Muscle layer of duodenum (tissue), 2 donors: ENCODE data around the gene EDARADD.
A peak's percentile ranks its signal among the peaks of the same experiment; 100 is the strongest.
"Not testable (repeated sequence)": the region's sequence is repeated elsewhere in the genome, so short reads cannot be mapped to it uniquely, and the experiment has no call there.

Experiments
- H3K27ac ChIP-seq: one replicate; pipeline ENCODE4 v1.7.0; 2013; ENCODE audit warnings: mild to moderate bottlenecking, low read length
- H3K27me3 ChIP-seq: one replicate; pipeline ENCODE4 v1.7.0; 2013; ENCODE audit warnings: low read depth, mild to moderate bottlenecking, control low read depth, low read length
- H3K36me3 ChIP-seq, 2 donors: one replicate each; pipeline ENCODE4 v1.7.0; 2013; ENCODE audit warnings: low read length in 2 of 2, control low read depth in 1 of 2, mild to moderate bottlenecking in 1 of 2; ENCODE audit not compliant: insufficient read depth in 2 of 2, control insufficient read depth in 1 of 2
- H3K4me1 ChIP-seq, 2 donors: one replicate each; pipeline ENCODE4 v1.7.0; 2013; ENCODE audit warnings: low read length in 2 of 2, mild to moderate bottlenecking in 2 of 2, control low read depth in 1 of 2, moderate library complexity in 1 of 2; ENCODE audit not compliant: insufficient read depth in 2 of 2, control insufficient read depth in 1 of 2
- H3K4me3 ChIP-seq, 2 donors: one replicate each; pipeline ENCODE4 v1.7.0; 2013; ENCODE audit warnings: low read length in 2 of 2, low read depth in 1 of 2, mild to moderate bottlenecking in 1 of 2
- H3K9me3 ChIP-seq, 2 donors: one replicate each; pipeline ENCODE4 v1.7.0; 2013; ENCODE audit warnings: low read length in 2 of 2, control low read depth in 1 of 2, mild to moderate bottlenecking in 1 of 2; ENCODE audit not compliant: control insufficient read depth in 1 of 2
- donor health status: healthy.

Gene EDARADD

GRCh38 chr1:236492378-236492777 is 98.3 kb downstream of the EDARADD start:
- H3K9me3 ChIP-seq: no peaks in the 10 kb centered on the region
- H3K27ac ChIP-seq: no peak overlapping the region
- H3K4me3 ChIP-seq: no peak overlapping the region
- H3K36me3 ChIP-seq: no peaks in the 10 kb centered on the region
- no peaks in the 10 kb centered on the region for H3K27me3 ChIP-seq
- H3K4me1 ChIP-seq: no peaks in the 10 kb centered on the region

- Histone ChIP-seq H3K27me3 (no peaks in the 10 kb centered on the region), H3K4me1 (no peaks in the 10 kb centered on the region), H3K27ac (no peak overlapping the region), H3K9me3 (no peaks in the 10 kb centered on the region), H3K36me3 (no peaks in the 10 kb centered on the region), H3K4me3 (no peak overlapping the region)
Observed at GRCh38 chr1:236494082-236494481, 100.0 kb downstream of the EDARADD start.

GRCh38 chr1:236494586-236495466 is 100.7 kb downstream of the EDARADD start:
- Histone ChIP-seq H3K4me1 (no peaks in the 10 kb centered on the region), H3K36me3 (no peaks in the 10 kb centered on the region), H3K9me3 (no peaks in the 10 kb centered on the region), H3K27ac (no peak overlapping the region), H3K4me3 (no peak overlapping the region), H3K27me3 (no peaks in the 10 kb centered on the region)

- no peaks in the 10 kb centered on the region for H3K9me3 ChIP-seq
- no peak overlapping the region for H3K27ac ChIP-seq
- H3K4me3 ChIP-seq: no peak overlapping the region
- no peaks in the 10 kb centered on the region for H3K27me3 ChIP-seq
- no peaks in the 10 kb centered on the region for H3K4me1 ChIP-seq
- H3K36me3 ChIP-seq: no peaks in the 10 kb centered on the region
Observed at GRCh38 chr1:236495467-236496112, 101.5 kb downstream of the EDARADD start.

GRCh38 chr1:236497908-236498307 is 103.8 kb downstream of the EDARADD start:
- H3K9me3 ChIP-seq: no peaks in the 10 kb centered on the region
- H3K4me1 ChIP-seq: peaks cover 0 to 5% of the 10 kb centered on the region in 2 donors
- no peak overlapping the region for H3K27ac ChIP-seq
- H3K4me3 ChIP-seq: no peak overlapping the region
- H3K36me3 ChIP-seq: no peaks in the 10 kb centered on the region
- no peaks in the 10 kb centered on the region for H3K27me3 ChIP-seq

GRCh38 chr1:236501093-236501492 is 107.0 kb downstream of the EDARADD start:
- no peaks in the 10 kb centered on the region for H3K27me3 ChIP-seq
- H3K36me3 ChIP-seq: no peaks in the 10 kb centered on the region
- no peaks in the 10 kb centered on the region for H3K9me3 ChIP-seq
- no peak overlapping the region for H3K27ac ChIP-seq
- no peak overlapping the region for H3K4me3 ChIP-seq
- peaks cover 0 to 10% of the 10 kb centered on the region in 2 donors for H3K4me1 ChIP-seq

- Histone ChIP-seq H3K9me3 (no peaks in the 10 kb centered on the region), H3K4me3 (peak overlapping the region in 1 of 2 donors; percentile 49), H3K4me1 (peaks cover 0 to 10% of the 10 kb centered on the region in 2 donors), H3K27ac (no peak overlapping the region), H3K36me3 (no peaks in the 10 kb centered on the region), H3K27me3 (no peaks in the 10 kb centered on the region)
Observed at GRCh38 chr1:236502579-236502971, 108.5 kb downstream of the EDARADD start.

- Histone ChIP-seq H3K36me3 (no peaks in the 10 kb centered on the region), H3K9me3 (no peaks in the 10 kb centered on the region), H3K4me1 (peaks cover 0 to 10% of the 10 kb centered on the region in 2 donors), H3K27me3 (no peaks in the 10 kb centered on the region), H3K27ac (no peak overlapping the region), H3K4me3 (peak overlapping the region; percentile 34 to 49)
Observed at GRCh38 chr1:236502972-236503639, 109.0 kb downstream of the EDARADD start.

GRCh38 chr1:236504338-236504737 is 110.3 kb downstream of the EDARADD start:
- H3K9me3 ChIP-seq, H3K27ac ChIP-seq, H3K4me1 ChIP-seq, H3K4me3 ChIP-seq, H3K27me3 ChIP-seq, H3K36me3 ChIP-seq: not testable (repeated sequence)

- H3K27me3 ChIP-seq: no peaks in the 10 kb centered on the region
- H3K9me3 ChIP-seq: no peaks in the 10 kb centered on the region
- H3K4me1 ChIP-seq: peaks cover 0 to 10% of the 10 kb centered on the region in 2 donors
- no peaks in the 10 kb centered on the region for H3K36me3 ChIP-seq
- H3K27ac ChIP-seq: no peak overlapping the region
- no peak overlapping the region for H3K4me3 ChIP-seq
Observed at GRCh38 chr1:236507022-236507700, 113.1 kb downstream of the EDARADD start.

- Histone ChIP-seq H3K36me3 (no peaks in the 10 kb centered on the region), H3K4me3 (no peak overlapping the region), H3K9me3 (no peaks in the 10 kb centered on the region), H3K27me3 (no peaks in the 10 kb centered on the region), H3K27ac (no peak overlapping the region), H3K4me1 (no peaks in the 10 kb centered on the region)
Observed at GRCh38 chr1:236508593-236509027, 114.5 kb downstream of the EDARADD start.
